ENCODE measurements around the gene RAB31. TPM values are rescaled to one million over a fixed set of nuclear protein-coding genes. Genes with fewer than 3 reads are reported as not detected.

RAB31 gene
- total RNA-seq, 4 donors from 2014 or later, result 27.1 to 54.4 (median 44.3) TPM

- H3K27ac ChIP-seq, result no peak overlapping the region
- H3K4me1 ChIP-seq, result peaks cover 0 to 14% (median 0%) of the 10 kb centered on the region in 4 donors
- no peak for DNase-seq (ENCODE audit: low spot score in 2 of 2)
- no peaks in the 10 kb centered on the region for H3K9me3 ChIP-seq
- peaks cover 0 to 9% (median 0%) of the 10 kb centered on the region in 3 donors for H3K36me3 ChIP-seq
- no peak for TF ChIP-seq POLR2A (IDR thresholded peaks at IDR 0.05)
- TF ChIP-seq, protein P1, sequence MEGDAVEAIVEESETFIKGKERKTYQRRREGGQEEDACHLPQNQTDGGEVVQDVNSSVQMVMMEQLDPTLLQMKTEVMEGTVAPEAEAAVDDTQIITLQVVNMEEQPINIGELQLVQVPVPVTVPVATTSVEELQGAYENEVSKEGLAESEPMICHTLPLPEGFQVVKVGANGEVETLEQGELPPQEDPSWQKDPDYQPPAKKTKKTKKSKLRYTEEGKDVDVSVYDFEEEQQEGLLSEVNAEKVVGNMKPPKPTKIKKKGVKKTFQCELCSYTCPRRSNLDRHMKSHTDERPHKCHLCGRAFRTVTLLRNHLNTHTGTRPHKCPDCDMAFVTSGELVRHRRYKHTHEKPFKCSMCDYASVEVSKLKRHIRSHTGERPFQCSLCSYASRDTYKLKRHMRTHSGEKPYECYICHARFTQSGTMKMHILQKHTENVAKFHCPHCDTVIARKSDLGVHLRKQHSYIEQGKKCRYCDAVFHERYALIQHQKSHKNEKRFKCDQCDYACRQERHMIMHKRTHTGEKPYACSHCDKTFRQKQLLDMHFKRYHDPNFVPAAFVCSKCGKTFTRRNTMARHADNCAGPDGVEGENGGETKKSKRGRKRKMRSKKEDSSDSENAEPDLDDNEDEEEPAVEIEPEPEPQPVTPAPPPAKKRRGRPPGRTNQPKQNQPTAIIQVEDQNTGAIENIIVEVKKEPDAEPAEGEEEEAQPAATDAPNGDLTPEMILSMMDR (IDR thresholded peaks at IDR 0.05), result no peak
- no peak for TF ChIP-seq EP300 (IDR thresholded peaks at IDR 0.05)
- no peaks in the 10 kb centered on the region for H3K27me3 ChIP-seq
- no peak overlapping the region for H3K4me3 ChIP-seq
- 86 to 91% methylated on average over 2 of the region's 2 CpGs for WGBS, 2 donors
These were observed 126.5 kb downstream of the RAB31 start for GRCh38 chr18:9834551-9834950.

DNA sequence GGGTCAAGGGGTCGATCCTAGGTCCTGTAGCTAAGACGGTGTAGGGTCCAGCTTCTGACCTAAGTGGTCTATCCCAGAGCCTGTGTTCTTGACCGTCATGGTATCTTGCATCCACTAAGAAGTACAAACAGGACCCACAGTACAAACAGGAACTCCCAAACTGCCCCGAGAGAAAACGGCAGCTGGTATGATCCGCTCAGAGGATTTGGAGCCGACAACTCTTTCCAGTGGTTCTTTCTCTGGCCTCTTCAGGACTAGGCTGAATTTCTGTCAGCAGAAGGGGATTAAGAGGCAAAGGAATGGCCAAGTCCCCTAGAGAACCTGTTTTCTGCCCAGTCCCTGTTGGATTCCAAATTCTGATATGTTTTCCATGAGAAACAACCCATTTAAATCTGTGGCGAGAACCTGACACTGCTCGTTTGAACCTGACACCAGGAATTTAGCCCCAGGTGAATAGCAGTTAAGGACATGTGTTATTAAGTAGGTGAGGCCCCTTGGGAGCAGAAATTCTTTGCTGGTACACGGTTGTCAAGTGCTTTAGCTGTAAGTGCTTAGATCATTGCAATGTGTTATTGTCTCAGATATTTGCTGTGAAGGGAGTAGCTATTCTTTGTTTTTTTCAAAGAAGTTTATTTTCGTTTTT, 127.1 kb downstream of the RAB31 start:
- WGBS, 2 donors, result 67 to 68% methylated on average over 11 of the region's 11 CpGs
- Histone ChIP-seq H3K9me3 (no peaks in the 10 kb centered on the region), H3K27me3 (no peaks in the 10 kb centered on the region), H3K27ac (peak overlapping the region in 2 of 4 donors; percentile 21 to 36), H3K36me3 (peaks cover 0 to 9% (median 0%) of the 10 kb centered on the region in 3 donors), H3K4me3 (no peak overlapping the region), H3K4me1 (peaks cover 0 to 14% (median 0%) of the 10 kb centered on the region in 4 donors)
- DNase-seq (ENCODE audit: low spot score in 2 of 2), result no peak
- no peak for TF ChIP-seq EP300 (IDR thresholded peaks at IDR 0.05)

GRCh38 chr18:9835825-9836224, 127.7 kb downstream of the RAB31 start:
- Histone ChIP-seq H3K36me3 (peaks cover 0 to 9% (median 0%) of the 10 kb centered on the region in 3 donors), H3K4me1 (peaks cover 0 to 14% (median 0%) of the 10 kb centered on the region in 4 donors), H3K9me3 (no peaks in the 10 kb centered on the region), H3K27me3 (no peaks in the 10 kb centered on the region), H3K27ac (peak overlapping the region in 1 of 4 donors; percentile 21), H3K4me3 (no peak overlapping the region)
- DNase-seq (ENCODE audit: low spot score in 2 of 2), result no peak
- no peak for TF ChIP-seq EP300 (IDR thresholded peaks at IDR 0.05)
- TF ChIP-seq, protein P1 (IDR thresholded peaks at IDR 0.05), result no peak
- no peak for TF ChIP-seq POLR2A (IDR thresholded peaks at IDR 0.05)
- WGBS, 2 donors, result 39 to 41% methylated on average over 10 of the region's 10 CpGs

- DNase-seq (ENCODE audit: low spot score in 2 of 2), result no peak
- no peak for TF ChIP-seq EP300 (IDR thresholded peaks at IDR 0.05)
- no peak for TF ChIP-seq POLR2A (IDR thresholded peaks at IDR 0.05)
- TF ChIP-seq, protein P1 (IDR thresholded peaks at IDR 0.05), result no peak
- no peaks in the 10 kb centered on the region for H3K36me3 ChIP-seq
- WGBS, 2 donors, result 69 to 71% methylated on average over 10 of the region's 10 CpGs
- H3K27ac ChIP-seq, result no peak overlapping the region
- peaks cover 0 to 17% (median 3%) of the 10 kb centered on the region in 4 donors for H3K4me1 ChIP-seq
- H3K9me3 ChIP-seq, result no peaks in the 10 kb centered on the region
- H3K27me3 ChIP-seq, result no peaks in the 10 kb centered on the region
- no peak overlapping the region for H3K4me3 ChIP-seq
These were observed 130.2 kb downstream of the RAB31 start for GRCh38 chr18:9838144-9838877.

DNA sequence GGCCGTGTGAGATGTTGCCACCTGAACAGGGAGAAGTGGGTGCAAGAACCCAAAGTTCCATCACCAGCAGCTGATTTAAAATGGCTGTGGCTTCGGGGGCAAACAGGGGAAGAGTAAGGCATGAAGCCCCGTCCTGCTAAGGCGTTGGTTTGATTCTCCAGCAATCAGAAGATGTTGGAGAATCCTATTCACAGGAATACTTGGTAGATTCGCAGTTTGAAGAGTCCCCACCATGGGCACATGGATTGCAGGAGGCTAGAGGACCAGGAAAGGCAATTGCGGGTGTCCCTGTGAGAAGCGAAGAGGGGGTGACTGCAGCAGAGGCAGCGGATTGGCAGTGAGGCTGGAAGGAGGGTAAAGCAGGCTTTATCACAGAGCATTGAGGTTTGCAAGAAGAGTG, 131.1 kb downstream of the RAB31 start:
- TF ChIP-seq EP300 (IDR thresholded peaks at IDR 0.05), result no peak
- no peak for TF ChIP-seq POLR2A (IDR thresholded peaks at IDR 0.05)
- TF ChIP-seq, protein P1 (IDR thresholded peaks at IDR 0.05), result no peak
- no peak overlapping the region for H3K27ac ChIP-seq
- H3K4me1 ChIP-seq, result peaks cover 0 to 17% (median 3%) of the 10 kb centered on the region in 4 donors
- H3K4me3 ChIP-seq, result no peak overlapping the region
- no peak for DNase-seq (ENCODE audit: low spot score in 2 of 2)
- WGBS, 2 donors, result 92 to 96% methylated on average over 8 of the region's 8 CpGs
- H3K9me3 ChIP-seq, result no peaks in the 10 kb centered on the region
- no peaks in the 10 kb centered on the region for H3K27me3 ChIP-seq
- no peaks in the 10 kb centered on the region for H3K36me3 ChIP-seq

Measured in tibial nerve (tissue), 4 donors.